Heart right ventricle (tissue), 16 donors: ENCODE results near the gene NRSN1. TPM values are rescaled to one million over a fixed set of nuclear protein-coding genes. Genes with fewer than 3 reads are reported as not detected.
"Not testable (repeated sequence)": the region's sequence is repeated elsewhere in the genome, so short reads cannot be mapped to it uniquely, and the experiment has no call there.

Experiments used
- ATAC-seq, 8 donors: fragments of 200-7000 bp; cut with Tn5 transposase; one replicate each; pipeline ENCODE4 v1.9.1; 2020; ENCODE audit warnings: mild to moderate bottlenecking in 8 of 8, moderate library complexity in 8 of 8, moderate number of reproducible peaks in 1 of 8
- DNase-seq, 2 donors: peaks; one replicate each; pipeline ENCODE4 v3.0.0-alpha.2; 2020
- H3K27ac ChIP-seq, 10 donors: fragments of 200-600 bp; sonication (generic) in 2 of 10; one replicate each; pipeline versions ENCODE4 v1.5.0 to v1.8.0; 2020 to 2022; ENCODE audit warnings: mild to moderate bottlenecking in 3 of 10
- H3K27me3 ChIP-seq, 7 donors: fragments of 200-600 bp; one replicate each; pipeline ENCODE4 v1.8.0; 2021 to 2022; ENCODE audit warnings: mild to moderate bottlenecking in 2 of 7
- H3K36me3 ChIP-seq, 9 donors: fragments of 200-600 bp; sonication (generic) in 1 of 9; one replicate each; pipeline versions ENCODE4 v1.5.0 to v1.8.0; 2020 to 2022; ENCODE audit warnings: mild to moderate bottlenecking in 2 of 9
- H3K4me1 ChIP-seq, 9 donors: fragments of 200-600 bp; sonication (generic) in 1 of 9; one replicate each; pipeline versions ENCODE4 v1.5.0 to v1.8.0; 2020 to 2022; ENCODE audit warnings: mild to moderate bottlenecking in 4 of 9
- H3K4me3 ChIP-seq, 10 donors: fragments of 200-600 bp; sonication (generic) in 2 of 10; one replicate each; pipeline versions ENCODE4 v1.5.0 to v1.8.0; 2020 to 2022; ENCODE audit warnings: mild to moderate bottlenecking in 7 of 10, moderate library complexity in 2 of 10
- H3K9me3 ChIP-seq, 11 donors: fragments of 200-600 bp in 10 of 11; sonication (generic) in 2 of 11; one replicate each; pipeline versions ENCODE4 v1.5.0 to v1.8.0; 2013 to 2022; ENCODE audit warnings: mild to moderate bottlenecking in 2 of 11, control low read depth in 1 of 11, moderate library complexity in 1 of 11
- WGBS, 2 donors: extraction: QIAGEN DNeasy Blood & Tissue Kit; methylation state at CpG; one replicate each; pipeline ENCODE4 v1.1.7; 2013; ENCODE audit warnings: inconsistent platforms in 1 of 2; 5-methylcytosine and 5-hydroxymethylcytosine counted together
- intact Hi-C, 10 donors: fragments of 100-400 bp; cut with DNase I; formaldehyde crosslinking; loops; one replicate each; pipeline versions ENCODE4 v1.11.1 to v1.14.2; 2022
- polyA plus RNA-seq, 2 donors: library from polyadenylated mRNA; stranded (reverse); fragments of 200-250 nt; gene quantifications; one replicate each; pipeline ENCODE4 v1.2.3, GENCODE V29; 2013
- total RNA-seq, 10 donors: library from RNA; stranded (reverse); fragmentation: NEBNext Ultra II Directional in 3 of 10; extraction: Animal tissue kit (Norgen Biotek cat#: 25700) in 3 of 10; gene quantifications; one replicate each; pipeline versions ENCODE4 v1.2.1 to v1.2.4, GENCODE V29; 2021 to 2023
- TF ChIP-seq, protein P1 (sequence below), 9 donors: fragments of 200-600 bp; sonication (generic) in 2 of 9; IDR thresholded peaks; one replicate each; pipeline versions ENCODE4 v1.5.0 to v1.8.0; 2021 to 2022; ENCODE audit warnings: antibody characterized with exemption in 9 of 9, mild to moderate bottlenecking in 5 of 9, moderate library complexity in 1 of 9
- donor health status: Arrhythmogenic right ventricular cardiomyopathy.
- donor health status: ischemic (EF 13 %, LVEDD 7.1; RV severe dilation, severe dysfunction).
- donor health status: healthy with polysubstance abuse.
- donor health status: DM: no; HTN: yes; CAD: no.
- donor health status: DM: no; HTN: no; CAD: no.
- donor health status: ischemic (EF 25% LVEDD 6.9; RV normal size, moderate dysfunction).
- donor health status: ischemic (EF 25% LVEDD 5.7; RV mildly dilated, moderate dysfunction).
- donor health status: healthy.
- donor health status: DM: yes; HTN: yes; CAD: no.
- donor health status: Ischemic cardiomyopathy.
- donor health status: ischemic (EF 35%, LVEDD 5.7; RV mildly dilated, moderate dysfunction).
- donor health status: nonischemic (EF 11% LVEDD 7.7; RV severe dilation, severe dysfunction).
- donor health status: DM: yes; HTN: yes; CAD: no.
- donor health status: PGD.
- donor health status: ischemic (EF 29% LVEDD 5.4; RV normal size, mild dysfunction).
- donor health status: nonischemic (EF 23%, LVEDD 6.1; RV moderate dilation, normal function).

NRSN1 gene
- total and polyA plus RNA-seq, 12 donors, result not detected

DNA sequence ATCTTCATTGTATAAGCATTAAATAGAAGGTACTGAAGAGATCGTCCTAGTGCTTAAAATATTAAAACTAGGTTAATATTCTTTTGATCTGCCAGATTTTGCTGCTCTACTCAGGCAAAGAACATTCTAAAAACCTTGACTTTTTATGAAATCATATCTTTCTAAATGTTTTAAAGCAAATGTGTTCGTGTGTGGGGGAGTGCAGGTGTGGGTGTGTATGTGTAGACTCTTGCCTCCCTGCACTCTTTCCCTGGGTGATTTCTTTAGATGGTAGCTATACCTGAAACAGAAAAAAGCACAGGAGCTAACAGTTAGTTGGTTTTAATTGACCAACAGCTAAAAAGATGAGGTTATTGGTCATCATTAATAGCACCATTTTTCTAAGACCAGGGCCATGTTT is 5.7 kb downstream of the NRSN1 start:
- 62 to 66% methylated on average over 2 of the region's 2 CpGs for WGBS, 2 donors
- intact Hi-C loops, result no loop called here
- no peak for ATAC-seq

DNA sequence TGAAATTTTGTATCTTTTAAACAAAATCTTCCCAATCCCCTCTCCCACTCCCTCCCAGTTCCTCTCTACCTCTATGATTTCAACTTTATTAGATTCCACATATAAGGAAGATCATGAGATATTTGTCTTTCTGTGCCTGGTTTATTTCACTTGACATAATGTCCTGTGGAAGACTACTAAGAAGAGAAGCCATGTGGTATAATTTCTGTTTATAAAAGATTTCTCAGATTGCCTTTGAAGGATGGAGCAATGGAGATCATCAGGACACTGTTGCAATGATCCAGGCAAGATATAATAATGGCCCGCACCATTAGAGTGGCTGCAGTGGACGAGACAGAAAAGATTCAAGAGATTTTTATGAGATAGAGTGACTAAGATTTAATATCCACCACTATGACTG is 13.1 kb downstream of the NRSN1 start:
- H3K36me3 ChIP-seq, result no peaks in the 10 kb centered on the region
- 79 to 86% methylated on average over 2 of the region's 2 CpGs for WGBS, 2 donors
- no peak for ATAC-seq
- H3K27ac ChIP-seq, result no peak overlapping the region
- H3K4me3 ChIP-seq, result no peak overlapping the region
- peaks cover 0 to 8% (median 0%) of the 10 kb centered on the region in 7 donors for H3K27me3 ChIP-seq
- TF ChIP-seq, protein P1, sequence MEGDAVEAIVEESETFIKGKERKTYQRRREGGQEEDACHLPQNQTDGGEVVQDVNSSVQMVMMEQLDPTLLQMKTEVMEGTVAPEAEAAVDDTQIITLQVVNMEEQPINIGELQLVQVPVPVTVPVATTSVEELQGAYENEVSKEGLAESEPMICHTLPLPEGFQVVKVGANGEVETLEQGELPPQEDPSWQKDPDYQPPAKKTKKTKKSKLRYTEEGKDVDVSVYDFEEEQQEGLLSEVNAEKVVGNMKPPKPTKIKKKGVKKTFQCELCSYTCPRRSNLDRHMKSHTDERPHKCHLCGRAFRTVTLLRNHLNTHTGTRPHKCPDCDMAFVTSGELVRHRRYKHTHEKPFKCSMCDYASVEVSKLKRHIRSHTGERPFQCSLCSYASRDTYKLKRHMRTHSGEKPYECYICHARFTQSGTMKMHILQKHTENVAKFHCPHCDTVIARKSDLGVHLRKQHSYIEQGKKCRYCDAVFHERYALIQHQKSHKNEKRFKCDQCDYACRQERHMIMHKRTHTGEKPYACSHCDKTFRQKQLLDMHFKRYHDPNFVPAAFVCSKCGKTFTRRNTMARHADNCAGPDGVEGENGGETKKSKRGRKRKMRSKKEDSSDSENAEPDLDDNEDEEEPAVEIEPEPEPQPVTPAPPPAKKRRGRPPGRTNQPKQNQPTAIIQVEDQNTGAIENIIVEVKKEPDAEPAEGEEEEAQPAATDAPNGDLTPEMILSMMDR (IDR thresholded peaks at IDR 0.05), result no peak
- H3K9me3 ChIP-seq, result peaks cover 0 to 6% (median 0%) of the 10 kb centered on the region in 11 donors
- DNase-seq, result no peak
- intact Hi-C loops, result no loop called here
- peaks cover 0 to 12% (median 0%) of the 10 kb centered on the region in 9 donors for H3K4me1 ChIP-seq

More for the DNA sequence above, 5.7 kb downstream of the NRSN1 start:
- no peak for DNase-seq
- H3K4me1 ChIP-seq, result no peaks in the 10 kb centered on the region
- no peaks in the 10 kb centered on the region for H3K9me3 ChIP-seq
- H3K27me3 ChIP-seq, result peaks cover 0 to 17% (median 3%) of the 10 kb centered on the region in 7 donors
- no peak overlapping the region for H3K27ac ChIP-seq
- TF ChIP-seq, protein P1 (IDR thresholded peaks at IDR 0.05), result no peak
- H3K36me3 ChIP-seq, result no peaks in the 10 kb centered on the region
- H3K4me3 ChIP-seq, result no peak overlapping the region

DNA sequence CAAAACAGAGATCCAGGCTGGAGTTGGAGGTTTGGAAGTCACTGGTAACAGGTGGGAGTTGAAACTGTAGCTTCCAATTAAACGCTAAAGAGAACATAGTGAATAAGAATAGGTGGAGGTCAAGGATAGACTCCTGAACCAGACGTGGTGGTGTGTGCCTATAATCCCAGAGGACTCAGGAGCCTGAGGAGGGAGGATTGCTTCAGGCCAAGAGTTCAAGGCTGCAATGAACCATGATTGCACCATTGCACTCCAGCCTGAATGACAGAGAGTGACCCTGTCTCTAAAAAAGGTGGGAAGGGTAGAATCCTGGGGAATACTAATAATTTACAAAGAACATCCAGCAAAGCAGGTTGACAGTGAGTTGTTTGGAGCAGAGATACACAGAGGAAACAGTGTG is 13.6 kb downstream of the NRSN1 start:
- peaks cover 0 to 8% (median 0%) of the 10 kb centered on the region in 7 donors for H3K27me3 ChIP-seq
- H3K9me3 ChIP-seq, result peaks cover 0 to 6% (median 0%) of the 10 kb centered on the region in 11 donors
- ATAC-seq (no peak), DNase-seq (no peak)
- peaks cover 0 to 12% (median 0%) of the 10 kb centered on the region in 9 donors for H3K4me1 ChIP-seq
- H3K4me3 ChIP-seq, result no peak overlapping the region
- H3K27ac ChIP-seq, result no peak overlapping the region
- H3K36me3 ChIP-seq, result no peaks in the 10 kb centered on the region
- TF ChIP-seq, protein P1 (IDR thresholded peaks at IDR 0.05), result no peak
- intact Hi-C loops, result no loop called here
- WGBS, 2 donors, result 66 to 70% methylated on average over 2 of the region's 2 CpGs

DNA sequence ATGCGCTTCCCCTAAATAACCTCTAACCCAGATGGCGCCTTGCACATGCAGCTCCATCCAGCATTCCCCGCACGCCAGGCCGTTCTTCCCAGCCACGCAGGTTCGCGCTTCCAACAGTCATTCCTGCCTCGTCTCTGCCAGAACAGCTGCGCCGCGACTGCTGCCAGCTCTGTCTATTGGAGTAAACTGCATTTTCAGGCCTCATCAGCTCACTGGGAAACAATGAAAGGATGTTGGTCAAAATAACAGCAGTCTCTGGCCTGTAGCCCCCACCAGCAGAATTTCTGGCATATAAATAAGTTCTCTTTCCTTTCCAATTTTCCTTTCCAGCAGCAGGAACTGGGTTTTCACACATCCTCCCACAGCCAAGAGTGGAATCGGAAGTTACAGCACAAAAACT is 14.6 kb downstream of the NRSN1 start:
- 49 to 65% methylated on average over 13 of the region's 13 CpGs for WGBS, 2 donors
- peak in 7 of 8 donors; percentile 61 to 92 (median 83) for ATAC-seq

DNA sequence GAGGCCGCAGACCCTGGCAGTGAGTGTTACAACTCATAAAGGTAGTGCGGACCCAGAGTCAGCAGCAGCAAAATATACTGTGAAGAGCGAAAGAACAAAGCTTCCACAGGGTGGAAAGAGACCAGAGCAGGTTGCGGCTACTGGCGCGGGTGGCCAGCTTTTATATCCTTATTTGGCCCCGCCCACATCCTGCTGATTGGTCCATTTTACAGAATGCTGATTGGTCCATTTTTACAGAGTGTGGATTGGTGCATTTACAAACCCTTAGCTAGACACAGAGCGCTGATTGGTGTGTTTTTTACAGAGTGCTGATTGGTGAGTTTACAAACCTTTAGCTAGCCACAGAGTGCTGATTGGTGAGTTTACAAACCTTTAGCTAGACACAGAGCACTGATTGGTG is 16.7 kb downstream of the NRSN1 start:
- peaks cover 0 to 12% (median 0%) of the 10 kb centered on the region in 9 donors for H3K4me1 ChIP-seq
- H3K4me3 ChIP-seq, intact Hi-C loops, H3K27me3 ChIP-seq, DNase-seq, H3K9me3 ChIP-seq, ATAC-seq, H3K27ac ChIP-seq, H3K36me3 ChIP-seq: not testable (repeated sequence)
- WGBS, 2 donors, result 92% methylated on average over 8 of the region's 8 CpGs

More for the DNA sequence above, 14.6 kb downstream of the NRSN1 start:
- Histone ChIP-seq H3K36me3 (no peaks in the 10 kb centered on the region), H3K4me1 (peaks cover 0 to 12% (median 0%) of the 10 kb centered on the region in 9 donors), H3K9me3 (peaks cover 0 to 6% (median 0%) of the 10 kb centered on the region in 11 donors), H3K27ac (no peak overlapping the region), H3K27me3 (peaks cover 0 to 6% (median 0%) of the 10 kb centered on the region in 7 donors), H3K4me3 (no peak overlapping the region)
- intact Hi-C loops, result no loop called here
- TF ChIP-seq, protein P1 (IDR thresholded peaks at IDR 0.05), result no peak
- peak; percentile 39 to 41 for DNase-seq
